C4-2B (cell line): ENCODE results near the gene TRERF1.

Experiments
- ZFX ChIP-seq: fragments of 450-650 bp; IDR thresholded peaks from 2 replicates; pipeline ENCODE4 v1.6.1; 2017
- TF ChIP-seq, protein P1 (sequence below): fragments of 450-650 bp; conservative IDR thresholded peaks from 2 replicates; pipeline ENCODE4 v1.5.1; 2017; ENCODE audit warnings: mild to moderate bottlenecking

DNA sequence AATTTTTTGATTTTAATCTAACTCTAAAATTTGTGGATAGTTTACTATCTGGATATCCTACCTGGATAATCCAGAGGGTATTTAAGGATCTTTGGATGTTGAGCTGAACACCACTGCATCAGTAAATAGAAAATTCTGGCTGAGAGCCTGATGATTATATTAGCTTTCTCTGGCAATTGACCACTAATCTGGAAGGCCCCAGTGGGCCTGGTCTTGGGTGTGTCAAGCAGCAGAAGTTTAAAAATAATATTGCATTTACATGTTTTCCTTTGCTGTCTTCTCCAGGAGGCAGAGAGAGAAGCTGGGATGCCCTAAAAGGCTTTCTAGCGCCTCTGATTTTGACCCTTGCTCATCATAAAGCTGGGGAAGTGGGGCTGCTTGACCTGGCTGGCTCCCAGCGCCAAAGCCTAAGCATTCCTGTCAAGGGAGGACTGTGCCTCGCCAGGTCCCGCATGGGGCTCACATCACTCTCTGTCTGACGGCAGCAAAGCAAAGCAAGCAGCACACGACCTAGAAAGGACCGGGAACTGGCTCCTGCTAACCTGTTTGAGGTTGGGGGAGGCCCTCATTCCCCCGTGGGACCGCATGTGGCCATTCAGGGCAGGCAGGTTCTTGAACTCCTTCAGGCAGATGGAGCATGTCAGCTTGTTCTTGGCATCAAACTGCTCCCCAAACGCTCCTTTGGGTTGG is 187.4 kb downstream of the TRERF1 start:
- TF ChIP-seq, protein P1, sequence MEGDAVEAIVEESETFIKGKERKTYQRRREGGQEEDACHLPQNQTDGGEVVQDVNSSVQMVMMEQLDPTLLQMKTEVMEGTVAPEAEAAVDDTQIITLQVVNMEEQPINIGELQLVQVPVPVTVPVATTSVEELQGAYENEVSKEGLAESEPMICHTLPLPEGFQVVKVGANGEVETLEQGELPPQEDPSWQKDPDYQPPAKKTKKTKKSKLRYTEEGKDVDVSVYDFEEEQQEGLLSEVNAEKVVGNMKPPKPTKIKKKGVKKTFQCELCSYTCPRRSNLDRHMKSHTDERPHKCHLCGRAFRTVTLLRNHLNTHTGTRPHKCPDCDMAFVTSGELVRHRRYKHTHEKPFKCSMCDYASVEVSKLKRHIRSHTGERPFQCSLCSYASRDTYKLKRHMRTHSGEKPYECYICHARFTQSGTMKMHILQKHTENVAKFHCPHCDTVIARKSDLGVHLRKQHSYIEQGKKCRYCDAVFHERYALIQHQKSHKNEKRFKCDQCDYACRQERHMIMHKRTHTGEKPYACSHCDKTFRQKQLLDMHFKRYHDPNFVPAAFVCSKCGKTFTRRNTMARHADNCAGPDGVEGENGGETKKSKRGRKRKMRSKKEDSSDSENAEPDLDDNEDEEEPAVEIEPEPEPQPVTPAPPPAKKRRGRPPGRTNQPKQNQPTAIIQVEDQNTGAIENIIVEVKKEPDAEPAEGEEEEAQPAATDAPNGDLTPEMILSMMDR = no peak
- no peak for TF ChIP-seq ZFX
